Brain microvascular endothelial cell (primary cell): Measurements from ENCODE around the gene FGF12.

Experiments
- DNase-seq: peaks from one replicate; pipeline ENCODE4 v3.0.0-alpha.2; 2020
- H3K27ac ChIP-seq: fragments of 250-450 bp; sonication (Bioruptor Pico); 2 replicates; pipeline ENCODE4 v1.5.1; 2020; ENCODE audit warnings: mild to moderate bottlenecking, moderate library complexity
- H3K27me3 ChIP-seq: fragments of 250-450 bp; sonication (Bioruptor Pico); replicated peaks from 2 replicates; pipeline ENCODE4 v1.5.1; 2020; ENCODE audit warnings: mild to moderate bottlenecking
- H3K36me3 ChIP-seq: fragments of 250-450 bp; sonication (Bioruptor Pico); replicated peaks from 2 replicates; pipeline ENCODE4 v1.5.1; 2020; ENCODE audit warnings: mild to moderate bottlenecking
- H3K4me3 ChIP-seq: 2 replicates; pipeline ENCODE4 v1.5.1; 2011; ENCODE audit warnings: low read depth, mild to moderate bottlenecking, control low read depth, low read length, moderate library complexity
- CTCF ChIP-seq: IDR thresholded peaks from 2 replicates; pipeline ENCODE4 v1.5.1; 2011; ENCODE audit warnings: low read depth, mild to moderate bottlenecking, moderate library complexity, low read length, control low read depth, inconsistent platforms; ENCODE audit errors: missing control alignments
- in situ Hi-C: cut with HindIII; loops from 2 replicates; pipeline ENCODE4 v1.10.0; 2017; ENCODE audit warnings: low sequenced_read_pairs, low pct_ligation_motif_present

Gene FGF12

GRCh38 chr3:192636517-192637444 lies 90.6 kb downstream of the FGF12 start:
- H3K27me3 ChIP-seq: no peaks in the 10 kb centered on the region
- no peak for TF ChIP-seq CTCF
- no peak overlapping the region for H3K27ac ChIP-seq
- H3K36me3 ChIP-seq: no peaks in the 10 kb centered on the region
- in situ Hi-C loops: no loop called here
- no peak overlapping the region for H3K4me3 ChIP-seq
- DNase-seq: no peak

GRCh38 chr3:192629429-192629828 lies 97.9 kb downstream of the FGF12 start:
- no peaks in the 10 kb centered on the region for H3K36me3 ChIP-seq
- H3K27ac ChIP-seq: no peak overlapping the region
- TF ChIP-seq CTCF: no peak
- H3K27me3 ChIP-seq: no peaks in the 10 kb centered on the region
- no peak overlapping the region for H3K4me3 ChIP-seq
- DNase-seq: no peak
- in situ Hi-C loops: no loop called here

GRCh38 chr3:192621909-192622308 lies 105.4 kb downstream of the FGF12 start:
- no peak for DNase-seq
- no peak for TF ChIP-seq CTCF
- H3K27ac ChIP-seq: no peak overlapping the region
- no peaks in the 10 kb centered on the region for H3K27me3 ChIP-seq
- no peak overlapping the region for H3K4me3 ChIP-seq
- in situ Hi-C loops: no loop called here
- no peaks in the 10 kb centered on the region for H3K36me3 ChIP-seq

GRCh38 chr3:192620275-192620674 lies 107.1 kb downstream of the FGF12 start:
- Histone ChIP-seq H3K27me3 (no peaks in the 10 kb centered on the region), H3K36me3 (no peaks in the 10 kb centered on the region), H3K27ac (no peak overlapping the region), H3K4me3 (no peak overlapping the region)
- TF ChIP-seq CTCF: no peak
- DNase-seq: no peak
- in situ Hi-C loops: no loop called here

GRCh38 chr3:192611411-192611810 lies 115.9 kb downstream of the FGF12 start:
- in situ Hi-C loops: no loop called here
- no peak for DNase-seq
- Histone ChIP-seq H3K36me3 (no peaks in the 10 kb centered on the region), H3K27me3 (no peaks in the 10 kb centered on the region), H3K4me3 (no peak overlapping the region), H3K27ac (no peak overlapping the region)
- TF ChIP-seq CTCF: no peak
